NOMO-1 treated with dmso at 0.1 percent for 144 hours (cell line): ENCODE data around the gene HECTD4.
"Not testable (repeated sequence)": the region's sequence is repeated elsewhere in the genome, so short reads cannot be mapped to it uniquely, and the experiment has no call there.

ENCODE experiments used
- DNase-seq: peaks from one replicate; lab custom pipeline; 2025; ENCODE audit not compliant: unreplicated experiment; lab: John Stamatoyannopoulos, UW

HECTD4 gene

GRCh38 chr12:112381883-112382796 is at the start of gene HECTD4:
Gene HECTD4, minus strand, starts transcription at chr12:112382431. Its CDS starts 303 bp downstream, at chr12:112382128.
- DNase-seq, result peak; percentile 81

GRCh38 chr12:112431965-112432364 is 49.7 kb upstream of the HECTD4 start:
- no peak for DNase-seq

GRCh38 chr12:112430929-112431328 is 48.7 kb upstream of the HECTD4 start:
- no peak for DNase-seq

- no peak for DNase-seq
These were observed 45.5 kb upstream of the HECTD4 start for GRCh38 chr12:112427760-112428159.

GRCh38 chr12:112425582-112426382 is 43.6 kb upstream of the HECTD4 start:
- no peak for DNase-seq

- no peak for DNase-seq
These were observed 41.9 kb upstream of the HECTD4 start for GRCh38 chr12:112424126-112424525.

- no peak for DNase-seq
These were observed 40.3 kb upstream of the HECTD4 start for GRCh38 chr12:112422531-112422930.

GRCh38 chr12:112421363-112421762 is 39.1 kb upstream of the HECTD4 start:
- DNase-seq, result no peak

GRCh38 chr12:112420740-112421139 is 38.5 kb upstream of the HECTD4 start:
- no peak for DNase-seq

GRCh38 chr12:112419297-112420133 is 37.3 kb upstream of the HECTD4 start:
- DNase-seq, result no peak

- peak; percentile 71 for DNase-seq
These were observed 36.5 kb upstream of the HECTD4 start, which contains the start of gene PTPN11 for GRCh38 chr12:112418608-112419296. Gene PTPN11, plus strand, starts transcription at chr12:112418947. Its CDS starts 165 bp downstream, at chr12:112419112.

GRCh38 chr12:112418273-112418607 is 36.0 kb upstream of the HECTD4 start:
- no peak for DNase-seq

GRCh38 chr12:112415457-112415856 is 33.2 kb upstream of the HECTD4 start:
- DNase-seq, result not testable (repeated sequence)

GRCh38 chr12:112413855-112414625 is 31.8 kb upstream of the HECTD4 start:
- no peak for DNase-seq

- DNase-seq, result no peak
These were observed 27.6 kb upstream of the HECTD4 start for GRCh38 chr12:112409906-112410244.

GRCh38 chr12:112409064-112409905 is 27.1 kb upstream of the HECTD4 start, which contains the start of gene RPL6:
Gene RPL6, minus strand, starts transcription at chr12:112409605. Its CDS starts 949 bp downstream, at chr12:112408656.
- peak; percentile 83 for DNase-seq

- DNase-seq, result no peak
These were observed 26.4 kb upstream of the HECTD4 start for GRCh38 chr12:112408621-112409020.

GRCh38 chr12:112407683-112408082 is 25.5 kb upstream of the HECTD4 start:
- DNase-seq, result not testable (repeated sequence)
